ENCODE data around the gene IKZF2.

Gene IKZF2

DNA sequence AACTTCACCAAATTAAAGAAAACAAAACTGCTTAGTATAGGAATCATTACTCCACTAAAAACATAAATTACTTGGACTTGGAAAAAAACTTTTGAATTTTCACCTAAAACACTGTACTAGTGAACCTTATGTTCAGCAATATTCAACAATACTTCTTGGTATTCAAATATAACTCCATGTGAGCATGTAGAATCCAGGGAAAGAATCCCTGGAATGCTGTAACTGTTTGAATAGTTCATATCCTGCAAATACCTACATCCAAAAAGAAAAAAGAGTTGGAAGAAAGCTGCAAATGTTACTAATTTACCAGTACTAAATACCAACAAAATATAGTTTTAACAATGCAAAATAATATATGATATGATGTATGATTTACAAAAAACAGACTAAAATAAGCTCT, 65.4 kb downstream of the IKZF2 start:
- Histone ChIP-seq H3K4me3 (ENCODE audit: low read depth, low read length) (no peak overlapping the region), H3K36me3 (no peaks in the 10 kb centered on the region), H3K27me3 (no peaks in the 10 kb centered on the region; the same call in 1 of the 2 replicates), H3K9me3 (no peaks in the 10 kb centered on the region), H3K4me1 (no peaks in the 10 kb centered on the region)
- TF ChIP-seq, protein P1, sequence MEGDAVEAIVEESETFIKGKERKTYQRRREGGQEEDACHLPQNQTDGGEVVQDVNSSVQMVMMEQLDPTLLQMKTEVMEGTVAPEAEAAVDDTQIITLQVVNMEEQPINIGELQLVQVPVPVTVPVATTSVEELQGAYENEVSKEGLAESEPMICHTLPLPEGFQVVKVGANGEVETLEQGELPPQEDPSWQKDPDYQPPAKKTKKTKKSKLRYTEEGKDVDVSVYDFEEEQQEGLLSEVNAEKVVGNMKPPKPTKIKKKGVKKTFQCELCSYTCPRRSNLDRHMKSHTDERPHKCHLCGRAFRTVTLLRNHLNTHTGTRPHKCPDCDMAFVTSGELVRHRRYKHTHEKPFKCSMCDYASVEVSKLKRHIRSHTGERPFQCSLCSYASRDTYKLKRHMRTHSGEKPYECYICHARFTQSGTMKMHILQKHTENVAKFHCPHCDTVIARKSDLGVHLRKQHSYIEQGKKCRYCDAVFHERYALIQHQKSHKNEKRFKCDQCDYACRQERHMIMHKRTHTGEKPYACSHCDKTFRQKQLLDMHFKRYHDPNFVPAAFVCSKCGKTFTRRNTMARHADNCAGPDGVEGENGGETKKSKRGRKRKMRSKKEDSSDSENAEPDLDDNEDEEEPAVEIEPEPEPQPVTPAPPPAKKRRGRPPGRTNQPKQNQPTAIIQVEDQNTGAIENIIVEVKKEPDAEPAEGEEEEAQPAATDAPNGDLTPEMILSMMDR (IDR thresholded peaks at IDR 0.05; ENCODE audit: low read depth, low read length), result no peak
- DNase-seq, result no peak

DNA sequence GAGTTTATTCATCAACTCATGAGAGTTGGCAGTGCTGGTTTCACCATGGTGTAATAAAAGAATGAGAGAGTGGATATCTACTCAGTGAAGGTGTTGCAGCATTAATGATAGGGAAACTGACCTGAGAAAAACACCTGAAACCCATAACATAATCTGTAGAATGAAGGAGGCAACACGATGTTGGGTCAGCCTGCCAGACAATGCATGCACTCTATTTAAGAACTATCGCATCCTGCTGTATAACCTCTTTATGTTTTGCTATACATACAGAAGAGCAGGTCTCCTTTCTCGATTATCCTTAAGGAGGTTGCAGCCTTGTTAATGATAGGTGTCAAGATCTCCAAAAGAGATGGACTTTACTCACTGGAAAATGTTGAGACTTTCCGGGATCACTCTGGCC, 65.9 kb downstream of the IKZF2 start:
- Histone ChIP-seq H3K36me3 (no peaks in the 10 kb centered on the region), H3K9me3 (no peaks in the 10 kb centered on the region), H3K4me3 (ENCODE audit: low read depth, low read length) (no peak overlapping the region), H3K4me1 (no peaks in the 10 kb centered on the region), H3K27me3 (no peaks in the 10 kb centered on the region; the same call in 1 of the 2 replicates)
- TF ChIP-seq, protein P1 (IDR thresholded peaks at IDR 0.05; ENCODE audit: low read depth, low read length), result no peak
- no peak for DNase-seq

DNA sequence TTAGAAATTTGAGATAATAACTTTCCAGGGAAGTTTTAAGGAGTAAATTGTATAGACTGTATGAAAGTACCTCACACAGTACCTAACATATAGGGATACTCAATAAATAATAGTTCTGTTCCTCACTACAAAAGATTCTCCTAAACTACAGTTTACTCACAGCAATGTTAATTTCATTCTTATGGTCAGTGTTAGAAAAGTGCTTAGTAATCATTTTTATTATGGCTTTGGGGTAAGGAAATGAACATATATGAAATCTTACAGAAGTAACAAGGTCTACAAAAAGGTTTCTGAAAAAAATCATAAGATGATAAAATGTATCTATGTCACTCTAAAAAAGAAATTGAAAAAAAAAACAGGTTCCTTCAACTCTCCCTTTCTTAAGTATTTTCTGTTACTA, 67.2 kb downstream of the IKZF2 start:
- no peaks in the 10 kb centered on the region; the same call in 1 of the 2 replicates for H3K27me3 ChIP-seq
- H3K4me3 ChIP-seq (ENCODE audit: low read depth, low read length), result no peak overlapping the region
- no peaks in the 10 kb centered on the region for H3K9me3 ChIP-seq
- DNase-seq, result no peak
- H3K36me3 ChIP-seq, result no peaks in the 10 kb centered on the region
- TF ChIP-seq, protein P1 (IDR thresholded peaks at IDR 0.05; ENCODE audit: low read depth, low read length), result no peak
- H3K4me1 ChIP-seq, result no peaks in the 10 kb centered on the region

DNA sequence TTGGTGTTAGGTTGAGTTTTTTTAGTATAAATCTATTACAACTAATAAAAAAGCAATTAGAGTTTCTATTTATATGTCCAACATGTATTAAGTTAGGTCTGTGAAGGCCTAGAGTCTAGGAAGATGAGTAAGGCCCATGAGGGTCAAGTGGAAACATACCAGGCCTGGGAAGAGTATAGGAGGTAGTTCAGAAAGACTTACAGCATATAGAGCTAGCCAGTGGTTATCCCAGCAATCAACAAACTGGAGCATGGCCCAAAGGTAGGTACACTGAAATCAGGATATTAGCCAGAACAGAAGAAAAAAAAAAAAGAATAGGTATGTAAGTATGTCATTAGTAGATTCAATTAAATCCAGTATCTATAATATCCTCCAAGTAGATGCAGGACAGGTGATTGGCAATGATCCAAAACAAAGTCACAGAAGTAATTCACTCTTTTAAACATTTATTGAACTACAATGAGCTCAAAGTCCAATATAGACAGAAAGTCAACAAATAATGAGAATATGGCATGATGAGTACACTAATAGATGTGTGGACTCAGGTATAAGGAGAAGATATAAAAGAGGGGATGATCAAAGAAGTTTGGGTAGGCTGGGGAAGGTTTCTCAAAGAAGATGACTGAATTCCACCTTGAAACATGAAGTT, 70.3 kb downstream of the IKZF2 start:
- Histone ChIP-seq H3K36me3 (no peaks in the 10 kb centered on the region), H3K4me1 (no peaks in the 10 kb centered on the region), H3K27me3 (no peaks in the 10 kb centered on the region; the same call in 1 of the 2 replicates), H3K4me3 (ENCODE audit: low read depth, low read length) (no peak overlapping the region), H3K9me3 (no peaks in the 10 kb centered on the region)
- TF ChIP-seq, protein P1 (IDR thresholded peaks at IDR 0.05; ENCODE audit: low read depth, low read length), result no peak
- DNase-seq, result no peak

DNA sequence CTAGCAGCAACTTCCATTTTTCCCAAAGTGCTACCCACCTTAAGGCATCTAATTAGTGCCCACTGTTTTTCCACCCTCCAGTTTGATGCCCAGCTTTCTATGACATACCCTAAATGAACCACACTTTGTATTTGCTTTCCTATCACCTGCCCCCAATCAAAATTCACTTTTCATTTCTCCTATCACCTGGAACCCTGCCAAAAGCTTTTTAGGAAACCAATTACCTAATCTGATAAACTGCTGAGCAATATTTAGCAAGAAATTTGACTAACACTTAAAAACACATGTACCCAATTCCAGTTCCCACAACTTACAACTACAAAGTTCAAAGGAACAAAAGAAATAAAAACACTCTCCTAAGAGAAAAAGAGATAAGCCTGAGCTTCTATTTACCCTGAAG, 71.7 kb downstream of the IKZF2 start:
- DNase-seq, result no peak
- H3K4me1 ChIP-seq, result no peaks in the 10 kb centered on the region
- H3K27me3 ChIP-seq, result no peaks in the 10 kb centered on the region
- TF ChIP-seq, protein P1 (IDR thresholded peaks at IDR 0.05; ENCODE audit: low read depth, low read length), result no peak
- H3K9me3 ChIP-seq, result no peaks in the 10 kb centered on the region
- H3K4me3 ChIP-seq (ENCODE audit: low read depth, low read length), result no peak overlapping the region
- no peaks in the 10 kb centered on the region for H3K36me3 ChIP-seq

DNA sequence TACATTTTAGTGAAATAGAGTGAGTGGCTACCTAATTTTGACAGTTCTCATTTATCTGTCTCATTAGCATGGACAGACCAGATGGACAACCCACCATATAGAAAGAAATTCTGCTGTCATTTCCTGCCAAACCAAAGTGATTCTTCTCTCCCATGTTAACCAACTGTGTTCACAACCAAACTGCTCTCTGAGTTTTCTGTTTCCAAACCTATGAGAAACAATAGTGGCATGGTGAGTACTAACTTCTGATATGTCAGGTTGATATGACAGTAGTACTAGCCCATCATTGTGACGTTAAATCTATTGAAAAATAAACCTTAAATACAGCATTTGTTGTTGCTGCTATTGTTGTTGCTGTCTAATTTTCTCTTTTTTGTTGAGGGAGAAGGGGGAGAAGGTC, 72.7 kb downstream of the IKZF2 start:
- no peaks in the 10 kb centered on the region for H3K4me1 ChIP-seq
- no peak for DNase-seq
- H3K9me3 ChIP-seq, result no peaks in the 10 kb centered on the region
- TF ChIP-seq, protein P1 (IDR thresholded peaks at IDR 0.05; ENCODE audit: low read depth, low read length), result no peak
- H3K36me3 ChIP-seq, result no peaks in the 10 kb centered on the region
- no peaks in the 10 kb centered on the region for H3K27me3 ChIP-seq
- no peak overlapping the region for H3K4me3 ChIP-seq (ENCODE audit: low read depth, low read length)
